Naive thymus-derived CD4-positive, alpha-beta T cell (primary cell): Measurements from ENCODE around the gene IRF5. TPM values are rescaled to one million over a fixed set of nuclear protein-coding genes. Genes with fewer than 3 reads are reported as not detected.
A peak's percentile ranks its signal among the peaks of the same experiment; 100 is the strongest.

ENCODE experiments used
- ATAC-seq: fragments of 150-1000 bp; cut with Tn5 transposase; 2 replicates; pipeline ENCODE4 v1.10.0; 2021; ENCODE audit warnings: mild to moderate bottlenecking, moderate library complexity
- CTCF ChIA-PET: fragments of 350-600 bp; sonication (Branson Sonifier 250); formaldehyde crosslinking; loops from one replicate; lab custom pipeline; 2021; ENCODE audit warnings: antibody characterized with exemption; lab: Charles Lee
- POLR2A ChIA-PET: fragments of 350-600 bp; sonication (Branson Sonifier 250); formaldehyde crosslinking; loops from one replicate; lab custom pipeline; 2021; ENCODE audit warnings: antibody characterized with exemption, inconsistent platforms; lab: Charles Lee
- DNase-seq, 9 donors: peaks; one replicate each; pipeline versions ENCODE4 v3.0.0 to v3.0.0-alpha.2; 2020 to 2022; ENCODE audit warnings: mixed read lengths in 1 of 9
- H3K27ac ChIP-seq: one replicate; pipeline ENCODE4 v1.7.0; 2013; ENCODE audit warnings: mild to moderate bottlenecking, low read depth, low read length, moderate library complexity
- H3K27me3 ChIP-seq, 2 donors: one replicate each; pipeline ENCODE4 v1.7.0; 2013; ENCODE audit warnings: low read length in 2 of 2, mild to moderate bottlenecking in 2 of 2, moderate library complexity in 2 of 2; ENCODE audit not compliant: control insufficient read depth in 2 of 2, insufficient read depth in 2 of 2
- H3K36me3 ChIP-seq, 3 experiments: 1 replicate in 2 of 3; 2 replicates in 1 of 3; pipeline ENCODE4 v1.7.0; 2013; ENCODE audit warnings: low read length in 3 of 3, mild to moderate bottlenecking in 3 of 3, moderate library complexity in 1 of 3; ENCODE audit not compliant: insufficient read depth in 3 of 3, control insufficient read depth in 2 of 3
- H3K4me1 ChIP-seq, 2 donors: one replicate each; pipeline ENCODE4 v1.7.0; 2013; ENCODE audit warnings: low read length in 2 of 2, mild to moderate bottlenecking in 2 of 2, moderate library complexity in 1 of 2; ENCODE audit not compliant: control insufficient read depth in 2 of 2, insufficient read depth in 2 of 2
- H3K4me3 ChIP-seq: 2 replicates; pipeline ENCODE4 v1.7.0; 2013; ENCODE audit warnings: mild to moderate bottlenecking, low read length
- H3K9me3 ChIP-seq, 3 experiments: 1 replicate in 2 of 3; 2 replicates in 1 of 3; pipeline ENCODE4 v1.7.0; 2013; ENCODE audit warnings: low read length in 3 of 3; ENCODE audit not compliant: control insufficient read depth in 2 of 3
- H3K27ac Mint-ChIP-seq, 9 donors: one replicate each; pipeline ENCODE4 v1.8.0; 2020 to 2022; ENCODE audit warnings: mixed read lengths in 9 of 9, mild to moderate bottlenecking in 8 of 9, moderate library complexity in 5 of 9, inconsistent platforms in 2 of 9
- H3K27me3 Mint-ChIP-seq, 5 donors: one replicate each; pipeline ENCODE4 v1.8.0; 2021 to 2022; ENCODE audit warnings: mixed read lengths in 5 of 5, mild to moderate bottlenecking in 1 of 5
- H3K36me3 Mint-ChIP-seq, 5 donors: one replicate each; pipeline ENCODE4 v1.8.0; 2020 to 2022; ENCODE audit warnings: mixed read lengths in 5 of 5, mild to moderate bottlenecking in 3 of 5, inconsistent platforms in 1 of 5
- H3K4me1 Mint-ChIP-seq, 7 donors: one replicate each; pipeline ENCODE4 v1.8.0; 2020 to 2022; ENCODE audit warnings: mixed read lengths in 7 of 7, mild to moderate bottlenecking in 3 of 7, inconsistent platforms in 1 of 7
- H3K4me3 Mint-ChIP-seq, 10 donors: one replicate each; pipeline ENCODE4 v1.8.0; 2020 to 2022; ENCODE audit warnings: mild to moderate bottlenecking in 10 of 10, mixed read lengths in 10 of 10, moderate library complexity in 6 of 10, inconsistent platforms in 2 of 10
- H3K9me3 Mint-ChIP-seq, 11 donors: one replicate each; pipeline ENCODE4 v1.8.0; 2020 to 2022; ENCODE audit warnings: mixed read lengths in 11 of 11, mild to moderate bottlenecking in 4 of 11, inconsistent platforms in 1 of 11, moderate library complexity in 1 of 11
- intact Hi-C, 2 donors: fragments of 100-400 bp; cut with micrococcal nuclease; formaldehyde crosslinking; loops; one replicate each; pipeline ENCODE4 v1.15.1; 2023
- polyA plus RNA-seq, 2 donors: library from polyadenylated mRNA; unstranded; fragments of 300-500 nt; fragmentation: Illumina TruSeq; gene quantifications; one replicate each; pipeline ENCODE4 v1.2.3, GENCODE V29; 2021
- total RNA-seq, 6 experiments: library from RNA in 5 of 6; stranded (reverse) in 5 of 6; gene quantifications; 1 replicate in 5 of 6; 2 replicates in 1 of 6; pipeline ENCODE4 v1.2.3 and lab custom pipeline; 2021 to 2026

The IRF5 gene
- total and polyA plus RNA-seq, 7 experiments from 2014 or later = 0.38 to 33.2 (median 2.8) TPM

- DNase-seq (no peak), ATAC-seq (peak; percentile 61)
- no peak overlapping the region for H3K4me3 ChIP-seq
- no peaks in the 10 kb centered on the region for H3K4me1 ChIP-seq
- Mint-ChIP-seq H3K27me3 (no peaks in the 10 kb centered on the region), H3K9me3 (no peaks in the 10 kb centered on the region), H3K27ac (peak overlapping the region in 1 of 9 donors; percentile 14), H3K36me3 (peaks cover 0 to 16% (median 7%) of the 10 kb centered on the region in 5 donors), H3K4me1 (no peaks in the 10 kb centered on the region), H3K4me3 (no peak overlapping the region)
- intact Hi-C loops = loop anchor here in 1 of 2 donors (5.0 kb wide), 1 partner anchor 47 kb away; no protein-coding TSS in a partner anchor
- peaks cover 0 to 12% (median 0%) of the 10 kb centered on the region in 3 experiments for H3K36me3 ChIP-seq
- H3K27me3 ChIP-seq = no peaks in the 10 kb centered on the region
- CTCF ChIA-PET = no interaction called here
- H3K27ac ChIP-seq = no peak overlapping the region
- no peaks in the 10 kb centered on the region for H3K9me3 ChIP-seq
- POLR2A ChIA-PET = no interaction called here
These were observed 11.4 kb downstream of the IRF5 start for GRCh38 chr7:128948976-128949760.

DNA sequence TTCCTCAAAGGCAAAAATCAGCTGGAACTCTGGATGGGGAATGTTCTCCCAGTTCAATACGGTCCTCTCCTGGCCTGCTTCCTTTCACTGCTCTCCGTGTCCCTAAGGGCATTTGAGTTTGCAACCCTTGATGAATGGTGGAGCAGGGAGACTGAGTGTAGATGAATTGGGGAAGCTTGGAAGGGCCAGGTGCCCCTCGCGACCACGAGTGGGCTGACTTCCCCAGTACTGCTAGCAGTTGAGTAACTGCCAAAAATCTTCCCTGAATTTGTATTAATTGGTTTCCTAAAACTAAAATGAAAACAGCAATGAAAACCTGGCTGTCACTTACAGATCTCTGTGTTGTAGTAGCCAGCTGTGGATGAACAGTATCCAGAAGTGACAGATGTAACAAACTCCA lies 13.6 kb downstream of the IRF5 start:
- no peaks in the 10 kb centered on the region for H3K4me1 ChIP-seq
- intact Hi-C loops = no loop called here
- no peak overlapping the region for H3K4me3 Mint-ChIP-seq
- no peaks in the 10 kb centered on the region for H3K9me3 ChIP-seq
- peaks cover 0 to 31% (median 9%) of the 10 kb centered on the region in 3 experiments for H3K36me3 ChIP-seq
- no peaks in the 10 kb centered on the region for H3K27me3 Mint-ChIP-seq
- no peaks in the 10 kb centered on the region for H3K9me3 Mint-ChIP-seq
- H3K4me3 ChIP-seq = no peak overlapping the region
- DNase-seq (no peak), ATAC-seq (no peak)
- ChIA-PET CTCF (no interaction called here), POLR2A (no interaction called here)
- peak overlapping the region in 1 of 9 donors; percentile 5 for H3K27ac Mint-ChIP-seq
- H3K4me1 Mint-ChIP-seq = no peaks in the 10 kb centered on the region
- no peaks in the 10 kb centered on the region for H3K27me3 ChIP-seq
- peaks cover 0 to 25% (median 13%) of the 10 kb centered on the region in 5 donors for H3K36me3 Mint-ChIP-seq
- H3K27ac ChIP-seq = no peak overlapping the region

DNA sequence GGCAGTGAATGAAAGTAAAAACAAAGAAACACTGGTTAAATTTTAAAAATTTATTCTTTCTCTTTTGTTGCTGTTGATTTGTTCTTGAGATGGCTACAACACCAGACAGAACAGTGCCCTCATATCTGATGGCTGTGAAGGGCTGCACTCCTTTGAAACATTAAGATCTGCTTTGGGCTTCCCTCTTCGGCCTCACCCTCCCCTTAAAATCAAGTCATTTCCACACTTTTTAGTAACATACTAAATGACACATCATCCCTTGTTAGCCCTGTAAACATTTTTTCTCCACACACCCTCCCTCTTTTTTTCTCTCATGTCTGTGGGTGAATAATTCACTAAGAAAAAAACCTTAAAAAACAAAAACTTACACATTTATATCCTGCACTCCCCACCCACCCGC lies 16.4 kb downstream of the IRF5 start:
- intact Hi-C loops = no loop called here
- no peak overlapping the region for H3K4me3 ChIP-seq
- CTCF ChIA-PET = no interaction called here
- no peak for DNase-seq
- peaks cover 4 to 48% (median 25%) of the 10 kb centered on the region in 5 donors for H3K36me3 Mint-ChIP-seq
- no peaks in the 10 kb centered on the region for H3K27me3 Mint-ChIP-seq
- peak overlapping the region in 2 of 9 donors; percentile 22 to 54 for H3K27ac Mint-ChIP-seq
- no peaks in the 10 kb centered on the region for H3K9me3 ChIP-seq
- peaks cover 0 to 3% (median 0%) of the 10 kb centered on the region in 7 donors for H3K4me1 Mint-ChIP-seq
- POLR2A ChIA-PET = interaction anchor here (0.6 kb wide), 1 partner anchor 10 kb away, joined by 3 read pairs; no protein-coding TSS in a partner anchor
- no peaks in the 10 kb centered on the region for H3K9me3 Mint-ChIP-seq
- H3K27ac ChIP-seq = no peak overlapping the region
- H3K27me3 ChIP-seq = no peaks in the 10 kb centered on the region
- H3K4me3 Mint-ChIP-seq = no peak overlapping the region
- H3K4me1 ChIP-seq = no peaks in the 10 kb centered on the region
- H3K36me3 ChIP-seq = peaks cover 0 to 58% (median 9%) of the 10 kb centered on the region in 3 experiments
- no peak for ATAC-seq

GRCh38 chr7:128954830-128955802 lies 17.4 kb downstream of the IRF5 start:
- Histone ChIP-seq H3K36me3 (peaks cover 0 to 66% (median 14%) of the 10 kb centered on the region in 3 experiments), H3K4me3 (no peak overlapping the region), H3K27ac (no peak overlapping the region), H3K27me3 (no peaks in the 10 kb centered on the region), H3K4me1 (no peaks in the 10 kb centered on the region), H3K9me3 (no peaks in the 10 kb centered on the region)
- DNase-seq (no peak), ATAC-seq (no peak)
- POLR2A ChIA-PET = interaction anchor here (0.6 kb wide), 1 partner anchor 9 kb away, joined by 3 read pairs; no protein-coding TSS in a partner anchor
- H3K27me3 Mint-ChIP-seq = no peaks in the 10 kb centered on the region
- CTCF ChIA-PET = no interaction called here
- intact Hi-C loops = no loop called here
- no peaks in the 10 kb centered on the region for H3K9me3 Mint-ChIP-seq
- H3K27ac Mint-ChIP-seq = peak overlapping the region in 1 of 9 donors; percentile 4
- H3K4me3 Mint-ChIP-seq = no peak overlapping the region
- H3K4me1 Mint-ChIP-seq = peaks cover 0 to 3% (median 0%) of the 10 kb centered on the region in 7 donors
- H3K36me3 Mint-ChIP-seq = peaks cover 4 to 55% (median 28%) of the 10 kb centered on the region in 5 donors

GRCh38 chr7:128955981-128956380 lies 18.3 kb downstream of the IRF5 start:
- Mint-ChIP-seq H3K9me3 (no peaks in the 10 kb centered on the region), H3K36me3 (peaks cover 4 to 57% (median 27%) of the 10 kb centered on the region in 5 donors), H3K27me3 (no peaks in the 10 kb centered on the region), H3K27ac (no peak overlapping the region), H3K4me1 (peaks cover 0 to 3% (median 0%) of the 10 kb centered on the region in 7 donors), H3K4me3 (no peak overlapping the region)
- Histone ChIP-seq H3K27me3 (no peaks in the 10 kb centered on the region), H3K4me3 (no peak overlapping the region), H3K9me3 (no peaks in the 10 kb centered on the region), H3K4me1 (no peaks in the 10 kb centered on the region), H3K36me3 (peaks cover 0 to 67% (median 16%) of the 10 kb centered on the region in 3 experiments), H3K27ac (no peak overlapping the region)
- POLR2A ChIA-PET = no interaction called here
- intact Hi-C loops = no loop called here
- DNase-seq (no peak), ATAC-seq (no peak)
- CTCF ChIA-PET = no interaction called here

- CTCF ChIA-PET = no interaction called here
- peaks cover 7 to 78% (median 16%) of the 10 kb centered on the region in 3 experiments for H3K36me3 ChIP-seq
These were observed 21.6 kb downstream of the IRF5 start for GRCh38 chr7:128959296-128959695.

More at GRCh38 chr7:128959296-128959695, 21.6 kb downstream of the IRF5 start:
- POLR2A ChIA-PET = no interaction called here
- H3K4me1 ChIP-seq = no peaks in the 10 kb centered on the region
- H3K27ac ChIP-seq = no peak overlapping the region
- H3K36me3 Mint-ChIP-seq = peaks cover 14 to 54% (median 28%) of the 10 kb centered on the region in 5 donors
- no peak overlapping the region for H3K4me3 Mint-ChIP-seq
- no peaks in the 10 kb centered on the region for H3K9me3 ChIP-seq
- peak overlapping the region in 1 of 9 donors; percentile 71 for H3K27ac Mint-ChIP-seq
- no peaks in the 10 kb centered on the region for H3K27me3 Mint-ChIP-seq
- intact Hi-C loops = no loop called here
- H3K4me3 ChIP-seq = no peak overlapping the region
- H3K4me1 Mint-ChIP-seq = peaks cover 0 to 22% (median 0%) of the 10 kb centered on the region in 7 donors
- no peak for ATAC-seq
- no peaks in the 10 kb centered on the region for H3K27me3 ChIP-seq
- DNase-seq = no peak
- H3K9me3 Mint-ChIP-seq = no peaks in the 10 kb centered on the region
